Type B pancreatic cell (in vitro differentiated cells): Measurements from ENCODE around the gene GLT6D1. TPM values are rescaled to one million over a fixed set of nuclear protein-coding genes. Genes with fewer than 3 reads are reported as not detected.

Source experiments
- DNase-seq: peaks from one replicate; pipeline ENCODE4 v3.0.0; 2021; ENCODE audit warnings: mixed read lengths; ENCODE audit not compliant: unreplicated experiment; ENCODE audit errors: extremely low spot score
- H3K27ac Mint-ChIP-seq: 2 replicates; pipeline ENCODE4 v1.8.0; 2021; ENCODE audit warnings: mild to moderate bottlenecking, mixed read lengths
- H3K27me3 Mint-ChIP-seq: 2 replicates; pipeline ENCODE4 v1.8.0; 2021; ENCODE audit warnings: mixed read lengths
- H3K36me3 Mint-ChIP-seq: 2 replicates; pipeline ENCODE4 v1.8.0; 2021; ENCODE audit warnings: mixed read lengths
- H3K4me1 Mint-ChIP-seq: one replicate; pipeline ENCODE4 v1.8.0; 2021; ENCODE audit warnings: mixed read lengths; ENCODE audit not compliant: unreplicated experiment
- H3K4me3 Mint-ChIP-seq: 2 replicates; pipeline ENCODE4 v1.8.0; 2021; ENCODE audit warnings: mild to moderate bottlenecking, mixed read lengths
- H3K9me3 Mint-ChIP-seq: 2 replicates; pipeline ENCODE4 v1.8.0; 2021; ENCODE audit warnings: mixed read lengths
- total RNA-seq: library from RNA; stranded (reverse); gene quantifications from 2 replicates; pipeline ENCODE4 v1.2.1, GENCODE V29; 2021; ENCODE audit warnings: low replicate concordance
- TF ChIP-seq, protein P1 (sequence below): fragments of 200-600 bp; sonication (generic); conservative IDR thresholded peaks from 2 replicates; pipeline ENCODE4 v1.5.0; 2021; ENCODE audit warnings: antibody characterized with exemption, mild to moderate bottlenecking

Gene GLT6D1
- total RNA-seq, 1 donor from 2014 or later: not detected

DNA sequence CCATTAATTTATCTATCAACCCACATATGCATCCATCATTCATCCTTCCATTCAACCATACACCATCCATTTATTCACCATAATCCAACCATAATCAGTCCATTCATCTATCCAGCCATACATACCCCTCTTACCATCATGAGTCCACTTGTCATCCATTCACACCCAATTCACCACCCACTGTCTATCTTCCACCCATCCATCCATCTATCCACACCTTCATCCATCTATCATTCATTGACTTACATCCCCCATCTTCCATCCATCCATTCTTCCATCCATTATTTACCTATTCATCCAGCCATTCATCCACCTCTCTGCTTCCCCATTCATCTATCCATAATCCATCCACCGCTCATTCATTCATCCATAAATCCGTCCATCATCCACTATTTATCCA is 60.0 kb downstream of the GLT6D1 start:
- Mint-ChIP-seq H3K4me1 (no peaks in the 10 kb centered on the region), H3K36me3 (no peaks in the 10 kb centered on the region), H3K27me3 (no peaks in the 10 kb centered on the region), H3K27ac (no peak overlapping the region), H3K9me3 (no peaks in the 10 kb centered on the region), H3K4me3 (no peak overlapping the region)
- DNase-seq: no peak
- TF ChIP-seq, protein P1, sequence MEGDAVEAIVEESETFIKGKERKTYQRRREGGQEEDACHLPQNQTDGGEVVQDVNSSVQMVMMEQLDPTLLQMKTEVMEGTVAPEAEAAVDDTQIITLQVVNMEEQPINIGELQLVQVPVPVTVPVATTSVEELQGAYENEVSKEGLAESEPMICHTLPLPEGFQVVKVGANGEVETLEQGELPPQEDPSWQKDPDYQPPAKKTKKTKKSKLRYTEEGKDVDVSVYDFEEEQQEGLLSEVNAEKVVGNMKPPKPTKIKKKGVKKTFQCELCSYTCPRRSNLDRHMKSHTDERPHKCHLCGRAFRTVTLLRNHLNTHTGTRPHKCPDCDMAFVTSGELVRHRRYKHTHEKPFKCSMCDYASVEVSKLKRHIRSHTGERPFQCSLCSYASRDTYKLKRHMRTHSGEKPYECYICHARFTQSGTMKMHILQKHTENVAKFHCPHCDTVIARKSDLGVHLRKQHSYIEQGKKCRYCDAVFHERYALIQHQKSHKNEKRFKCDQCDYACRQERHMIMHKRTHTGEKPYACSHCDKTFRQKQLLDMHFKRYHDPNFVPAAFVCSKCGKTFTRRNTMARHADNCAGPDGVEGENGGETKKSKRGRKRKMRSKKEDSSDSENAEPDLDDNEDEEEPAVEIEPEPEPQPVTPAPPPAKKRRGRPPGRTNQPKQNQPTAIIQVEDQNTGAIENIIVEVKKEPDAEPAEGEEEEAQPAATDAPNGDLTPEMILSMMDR: no peak

GRCh38 chr9:135577256-135577655 is 62.1 kb downstream of the GLT6D1 start:
- TF ChIP-seq, protein P1: no peak
- no peaks in the 10 kb centered on the region for H3K27me3 Mint-ChIP-seq
- no peaks in the 10 kb centered on the region for H3K36me3 Mint-ChIP-seq
- no peak overlapping the region for H3K4me3 Mint-ChIP-seq
- no peaks in the 10 kb centered on the region for H3K9me3 Mint-ChIP-seq
- H3K4me1 Mint-ChIP-seq: no peaks in the 10 kb centered on the region
- DNase-seq: peak; percentile 39
- no peak overlapping the region for H3K27ac Mint-ChIP-seq

GRCh38 chr9:135575995-135576631 is 63.2 kb downstream of the GLT6D1 start:
- Mint-ChIP-seq H3K27ac (no peak overlapping the region), H3K36me3 (no peaks in the 10 kb centered on the region), H3K4me3 (no peak overlapping the region), H3K4me1 (no peaks in the 10 kb centered on the region), H3K27me3 (no peaks in the 10 kb centered on the region), H3K9me3 (no peaks in the 10 kb centered on the region)
- peak; percentile 65 for DNase-seq
- TF ChIP-seq, protein P1: no peak

- H3K4me1 Mint-ChIP-seq: no peaks in the 10 kb centered on the region
- H3K27me3 Mint-ChIP-seq: no peaks in the 10 kb centered on the region
- no peak overlapping the region for H3K4me3 Mint-ChIP-seq
- no peaks in the 10 kb centered on the region for H3K36me3 Mint-ChIP-seq
- TF ChIP-seq, protein P1: no peak
- H3K27ac Mint-ChIP-seq: no peak overlapping the region
- H3K9me3 Mint-ChIP-seq: no peaks in the 10 kb centered on the region
- peak; percentile 66 for DNase-seq
Observed at GRCh38 chr9:135574943-135575342, 64.4 kb downstream of the GLT6D1 start.

- Mint-ChIP-seq H3K27ac (no peak overlapping the region), H3K36me3 (no peaks in the 10 kb centered on the region), H3K4me1 (no peaks in the 10 kb centered on the region), H3K4me3 (no peak overlapping the region), H3K9me3 (peaks cover 2% of the 10 kb centered on the region), H3K27me3 (peaks cover under 1% of the 10 kb centered on the region)
- DNase-seq: peak; percentile 40
- TF ChIP-seq, protein P1: no peak
Observed at GRCh38 chr9:135574331-135574730, 65.0 kb downstream of the GLT6D1 start.

Other genes with a start within 250 kb of the GLT6D1 start
- 22.7 and 24.2 TPM in 2 replicates for gene PPP1R26, start 159.8 kb downstream of the GLT6D1 start, total RNA-seq
- gene MRPS2, start 138.9 kb downstream of the GLT6D1 start, total RNA-seq: 50.0 and 55.2 TPM in 2 replicates
- not detected in 2 replicates for gene LCN1, start 118.1 kb downstream of the GLT6D1 start, total RNA-seq
- gene OBP2A, start 93.4 kb downstream of the GLT6D1 start, total RNA-seq: not detected in 2 replicates
- gene PAEP, start 77.8 kb downstream of the GLT6D1 start, total RNA-seq: not detected in 2 replicates
- gene LCN9, start 23.8 kb upstream of the GLT6D1 start, total RNA-seq: 1.1 and 2.0 TPM in 2 replicates
- not detected in 2 replicates for gene SOHLH1, start 59.9 kb upstream of the GLT6D1 start, total RNA-seq
- gene KCNT1, start 62.6 kb upstream of the GLT6D1 start, total RNA-seq: 0.10 TPM in 1 of 2 replicates, not detected in the other